Measurements from ENCODE around the gene GUSB.

The GUSB gene

DNA sequence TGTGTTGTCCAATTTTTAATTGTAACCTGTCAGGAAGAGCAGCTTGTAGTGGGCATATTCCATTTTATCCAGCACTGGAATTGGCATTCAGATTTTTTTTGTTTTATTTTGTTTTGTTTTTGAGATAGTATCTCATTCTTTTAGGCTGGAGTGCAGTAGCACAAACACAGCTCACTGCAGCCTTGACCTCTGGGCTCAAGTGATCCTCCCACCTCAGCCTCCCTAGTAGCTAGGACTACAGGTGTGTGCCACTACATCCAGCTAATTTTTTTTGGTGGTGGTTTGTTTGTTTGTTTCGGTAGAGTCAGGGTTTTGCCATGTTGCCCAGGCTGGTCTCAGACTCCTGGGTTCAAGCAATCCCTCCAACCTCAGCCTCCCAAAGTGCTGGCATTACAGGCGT, 44.7 kb downstream of the GUSB start:
- no peak for ATAC-seq
- TF ChIP-seq ZNF70 (CRISPR knock-in tag; IDR thresholded peaks at IDR 0.05) (no peak), TOX (CRISPR knock-in tag; IDR thresholded peaks at IDR 0.05; ENCODE audit: borderline replicate concordance) (no peak), ESRRG (CRISPR knock-in tag; IDR thresholded peaks at IDR 0.05) (no peak), ZNF565 (CRISPR knock-in tag; conservative IDR thresholded peaks at IDR 0.05; ENCODE audit: low read depth) (no peak), CSDC2 (CRISPR knock-in tag; IDR thresholded peaks at IDR 0.05) (no peak), ZFP3 (CRISPR knock-in tag; IDR thresholded peaks at IDR 0.05) (no peak), CREB5 (CRISPR knock-in tag; IDR thresholded peaks at IDR 0.05; ENCODE audit: low read depth) (no peak), TCF4 (CRISPR knock-in tag; IDR thresholded peaks at IDR 0.05; ENCODE audit: borderline replicate concordance) (no peak), ISL1 (CRISPR knock-in tag; IDR thresholded peaks at IDR 0.05) (no peak), ZFP30 (CRISPR knock-in tag; IDR thresholded peaks at IDR 0.05) (no peak), ZC3H10 (CRISPR knock-in tag; IDR thresholded peaks at IDR 0.05) (no peak), BACH2 (CRISPR knock-in tag; IDR thresholded peaks at IDR 0.05; ENCODE audit: borderline replicate concordance) (no peak), PPARA (CRISPR knock-in tag; IDR thresholded peaks at IDR 0.05; ENCODE audit: borderline replicate concordance) (no peak), SNAI2 (CRISPR knock-in tag; IDR thresholded peaks at IDR 0.05) (no peak), GLIS3 (CRISPR knock-in tag; IDR thresholded peaks at IDR 0.05) (no peak), OSR1 (CRISPR knock-in tag; IDR thresholded peaks at IDR 0.05) (no peak)
- TF ChIP-seq, protein P1, sequence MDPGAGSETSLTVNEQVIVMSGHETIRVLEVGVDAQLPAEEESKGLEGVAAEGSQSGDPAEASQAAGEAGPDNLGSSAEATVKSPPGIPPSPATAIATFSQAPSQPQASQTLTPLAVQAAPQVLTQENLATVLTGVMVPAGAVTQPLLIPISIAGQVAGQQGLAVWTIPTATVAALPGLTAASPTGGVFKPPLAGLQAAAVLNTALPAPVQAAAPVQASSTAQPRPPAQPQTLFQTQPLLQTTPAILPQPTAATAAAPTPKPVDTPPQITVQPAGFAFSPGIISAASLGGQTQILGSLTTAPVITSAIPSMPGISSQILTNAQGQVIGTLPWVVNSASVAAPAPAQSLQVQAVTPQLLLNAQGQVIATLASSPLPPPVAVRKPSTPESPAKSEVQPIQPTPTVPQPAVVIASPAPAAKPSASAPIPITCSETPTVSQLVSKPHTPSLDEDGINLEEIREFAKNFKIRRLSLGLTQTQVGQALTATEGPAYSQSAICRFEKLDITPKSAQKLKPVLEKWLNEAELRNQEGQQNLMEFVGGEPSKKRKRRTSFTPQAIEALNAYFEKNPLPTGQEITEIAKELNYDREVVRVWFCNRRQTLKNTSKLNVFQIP (CRISPR knock-in tag; IDR thresholded peaks at IDR 0.05; ENCODE audit: borderline replicate concordance, low read depth): no peak
- TF ChIP-seq, protein P2, sequence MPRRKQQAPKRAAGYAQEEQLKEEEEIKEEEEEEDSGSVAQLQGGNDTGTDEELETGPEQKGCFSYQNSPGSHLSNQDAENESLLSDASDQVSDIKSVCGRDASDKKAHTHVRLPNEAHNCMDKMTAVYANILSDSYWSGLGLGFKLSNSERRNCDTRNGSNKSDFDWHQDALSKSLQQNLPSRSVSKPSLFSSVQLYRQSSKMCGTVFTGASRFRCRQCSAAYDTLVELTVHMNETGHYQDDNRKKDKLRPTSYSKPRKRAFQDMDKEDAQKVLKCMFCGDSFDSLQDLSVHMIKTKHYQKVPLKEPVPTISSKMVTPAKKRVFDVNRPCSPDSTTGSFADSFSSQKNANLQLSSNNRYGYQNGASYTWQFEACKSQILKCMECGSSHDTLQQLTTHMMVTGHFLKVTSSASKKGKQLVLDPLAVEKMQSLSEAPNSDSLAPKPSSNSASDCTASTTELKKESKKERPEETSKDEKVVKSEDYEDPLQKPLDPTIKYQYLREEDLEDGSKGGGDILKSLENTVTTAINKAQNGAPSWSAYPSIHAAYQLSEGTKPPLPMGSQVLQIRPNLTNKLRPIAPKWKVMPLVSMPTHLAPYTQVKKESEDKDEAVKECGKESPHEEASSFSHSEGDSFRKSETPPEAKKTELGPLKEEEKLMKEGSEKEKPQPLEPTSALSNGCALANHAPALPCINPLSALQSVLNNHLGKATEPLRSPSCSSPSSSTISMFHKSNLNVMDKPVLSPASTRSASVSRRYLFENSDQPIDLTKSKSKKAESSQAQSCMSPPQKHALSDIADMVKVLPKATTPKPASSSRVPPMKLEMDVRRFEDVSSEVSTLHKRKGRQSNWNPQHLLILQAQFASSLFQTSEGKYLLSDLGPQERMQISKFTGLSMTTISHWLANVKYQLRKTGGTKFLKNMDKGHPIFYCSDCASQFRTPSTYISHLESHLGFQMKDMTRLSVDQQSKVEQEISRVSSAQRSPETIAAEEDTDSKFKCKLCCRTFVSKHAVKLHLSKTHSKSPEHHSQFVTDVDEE (CRISPR knock-in tag; IDR thresholded peaks at IDR 0.05): no peak

DNA sequence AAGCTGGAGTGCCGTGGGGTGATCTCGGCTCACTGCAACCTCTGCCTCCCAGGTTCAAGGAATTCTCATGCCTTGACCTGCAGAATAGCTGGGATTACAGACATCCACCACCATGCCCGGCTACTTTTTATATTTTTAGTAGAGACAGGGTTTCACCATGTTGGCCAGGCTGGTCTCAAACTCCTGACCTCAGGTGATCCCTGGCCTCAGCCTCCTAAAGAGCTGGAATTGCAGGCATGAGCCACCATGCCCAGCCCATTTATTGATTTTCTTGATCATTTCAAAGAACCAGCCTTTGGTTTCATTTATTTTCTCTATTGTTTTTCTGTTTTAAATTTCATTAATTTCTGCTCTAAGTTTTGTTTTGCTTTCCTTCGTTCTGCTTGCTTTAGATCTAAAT, 50.3 kb downstream of the GUSB start:
- TF ChIP-seq, protein P3, sequence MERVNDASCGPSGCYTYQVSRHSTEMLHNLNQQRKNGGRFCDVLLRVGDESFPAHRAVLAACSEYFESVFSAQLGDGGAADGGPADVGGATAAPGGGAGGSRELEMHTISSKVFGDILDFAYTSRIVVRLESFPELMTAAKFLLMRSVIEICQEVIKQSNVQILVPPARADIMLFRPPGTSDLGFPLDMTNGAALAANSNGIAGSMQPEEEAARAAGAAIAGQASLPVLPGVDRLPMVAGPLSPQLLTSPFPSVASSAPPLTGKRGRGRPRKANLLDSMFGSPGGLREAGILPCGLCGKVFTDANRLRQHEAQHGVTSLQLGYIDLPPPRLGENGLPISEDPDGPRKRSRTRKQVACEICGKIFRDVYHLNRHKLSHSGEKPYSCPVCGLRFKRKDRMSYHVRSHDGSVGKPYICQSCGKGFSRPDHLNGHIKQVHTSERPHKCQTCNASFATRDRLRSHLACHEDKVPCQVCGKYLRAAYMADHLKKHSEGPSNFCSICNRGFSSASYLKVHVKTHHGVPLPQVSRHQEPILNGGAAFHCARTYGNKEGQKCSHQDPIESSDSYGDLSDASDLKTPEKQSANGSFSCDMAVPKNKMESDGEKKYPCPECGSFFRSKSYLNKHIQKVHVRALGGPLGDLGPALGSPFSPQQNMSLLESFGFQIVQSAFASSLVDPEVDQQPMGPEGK (CRISPR knock-in tag; IDR thresholded peaks at IDR 0.05; ENCODE audit: borderline replicate concordance): no peak
- TF ChIP-seq, protein P4, sequence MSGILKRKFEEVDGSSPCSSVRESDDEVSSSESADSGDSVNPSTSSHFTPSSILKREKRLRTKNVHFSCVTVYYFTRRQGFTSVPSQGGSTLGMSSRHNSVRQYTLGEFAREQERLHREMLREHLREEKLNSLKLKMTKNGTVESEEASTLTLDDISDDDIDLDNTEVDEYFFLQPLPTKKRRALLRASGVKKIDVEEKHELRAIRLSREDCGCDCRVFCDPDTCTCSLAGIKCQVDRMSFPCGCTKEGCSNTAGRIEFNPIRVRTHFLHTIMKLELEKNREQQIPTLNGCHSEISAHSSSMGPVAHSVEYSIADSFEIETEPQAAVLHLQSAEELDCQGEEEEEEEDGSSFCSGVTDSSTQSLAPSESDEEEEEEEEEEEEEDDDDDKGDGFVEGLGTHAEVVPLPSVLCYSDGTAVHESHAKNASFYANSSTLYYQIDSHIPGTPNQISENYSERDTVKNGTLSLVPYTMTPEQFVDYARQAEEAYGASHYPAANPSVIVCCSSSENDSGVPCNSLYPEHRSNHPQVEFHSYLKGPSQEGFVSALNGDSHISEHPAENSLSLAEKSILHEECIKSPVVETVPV (CRISPR knock-in tag; IDR thresholded peaks at IDR 0.05): no peak
- TF ChIP-seq, protein P1 (CRISPR knock-in tag; IDR thresholded peaks at IDR 0.05; ENCODE audit: borderline replicate concordance, low read depth): no peak
- no peak for TF ChIP-seq ZNF8 (CRISPR knock-in tag; IDR thresholded peaks at IDR 0.05)
- TF ChIP-seq ZFP3 (CRISPR knock-in tag; IDR thresholded peaks at IDR 0.05): no peak
- TF ChIP-seq ESRRG (CRISPR knock-in tag; IDR thresholded peaks at IDR 0.05): no peak
- no peak for TF ChIP-seq ZFP30 (CRISPR knock-in tag; IDR thresholded peaks at IDR 0.05)
- TF ChIP-seq RARB (CRISPR knock-in tag; IDR thresholded peaks at IDR 0.05): no peak
- no peak for TF ChIP-seq OSR1 (CRISPR knock-in tag; IDR thresholded peaks at IDR 0.05)
- no peak for TF ChIP-seq ARNTL (CRISPR knock-in tag; IDR thresholded peaks at IDR 0.05; ENCODE audit: borderline replicate concordance, low read depth)
- no peak for TF ChIP-seq BACH2 (CRISPR knock-in tag; IDR thresholded peaks at IDR 0.05; ENCODE audit: borderline replicate concordance)
- no peak for TF ChIP-seq ZNF565 (CRISPR knock-in tag; conservative IDR thresholded peaks at IDR 0.05; ENCODE audit: low read depth)
- no peak for TF ChIP-seq GLIS3 (CRISPR knock-in tag; IDR thresholded peaks at IDR 0.05)
- no peak for TF ChIP-seq TOX (CRISPR knock-in tag; IDR thresholded peaks at IDR 0.05; ENCODE audit: borderline replicate concordance)
- ATAC-seq: no peak

All from SK-N-SH treated with all-trans-retinoic acid at 6 μM for 48 hours (cell line).